Smooth muscle cell (in vitro differentiated cells): ENCODE measurements around the gene TRIP4. TPM values are rescaled to one million over a fixed set of nuclear protein-coding genes. Genes with fewer than 3 reads are reported as not detected.

Experiments
- DNase-seq: peaks from one replicate; lab custom pipeline; 2025; ENCODE audit not compliant: unreplicated experiment; lab: John Stamatoyannopoulos, UW
- H2AFZ ChIP-seq: fragments of 200-600 bp; sonication (generic); 2 replicates; pipeline ENCODE4 v1.6.0; 2016; ENCODE audit warnings: antibody characterized with exemption, low read depth, mild to moderate bottlenecking
- H3F3A ChIP-seq: fragments of 200-600 bp; sonication (generic); 2 replicates; pipeline ENCODE4 v1.6.0; 2017; ENCODE audit warnings: antibody characterized with exemption, low read depth
- H3K27ac ChIP-seq: fragments of 200-600 bp; sonication (generic); 2 replicates; pipeline ENCODE4 v1.5.1; 2016; ENCODE audit warnings: low read depth, mild to moderate bottlenecking
- H3K27me3 ChIP-seq: fragments of 200-600 bp; sonication (generic); 2 replicates; pipeline ENCODE4 v1.6.1; 2016; ENCODE audit warnings: low read depth, mild to moderate bottlenecking
- H3K36me3 ChIP-seq: fragments of 200-600 bp; sonication (generic); 2 replicates; pipeline ENCODE4 v1.5.1; 2016; ENCODE audit warnings: low read depth
- H3K4me1 ChIP-seq: fragments of 200-600 bp; sonication (generic); 2 replicates; pipeline ENCODE4 v1.5.1; 2016; ENCODE audit warnings: low read depth
- H3K4me2 ChIP-seq: fragments of 200-600 bp; sonication (generic); 2 replicates; pipeline ENCODE4 v1.6.0; 2016; ENCODE audit warnings: mild to moderate bottlenecking
- H3K4me3 ChIP-seq: fragments of 200-600 bp; sonication (generic); 2 replicates; pipeline ENCODE4 v1.5.1; 2016; ENCODE audit warnings: mild to moderate bottlenecking
- H3K79me2 ChIP-seq: fragments of 200-600 bp; sonication (generic); 2 replicates; pipeline ENCODE4 v1.6.0; 2016; ENCODE audit warnings: low read depth, mild to moderate bottlenecking
- H3K9ac ChIP-seq: fragments of 200-600 bp; sonication (generic); 2 replicates; pipeline ENCODE4 v1.6.0; 2016; ENCODE audit warnings: low read depth
- H3K9me3 ChIP-seq: fragments of 200-600 bp; sonication (generic); replicated peaks from 2 replicates; pipeline ENCODE4 v1.5.1; 2016; ENCODE audit warnings: low read depth
- H4K20me1 ChIP-seq: fragments of 200-600 bp; sonication (generic); 2 replicates; pipeline ENCODE4 v1.6.0; 2016; ENCODE audit warnings: low read depth
- WGBS: methylation state at CpG from one replicate; pipeline ENCODE4 v1.1.7; 2016; ENCODE audit warnings: low lambda C conversion rate; 5-methylcytosine and 5-hydroxymethylcytosine counted together
- polyA plus RNA-seq: library from polyadenylated mRNA; unstranded; fragments of >200 nt; fragmentation: Nextera tagmentation; extraction: Ambion mirVana; gene quantifications from 2 replicates; pipeline ENCODE4 v1.2.1, GENCODE V29; 2016
- total RNA-seq: library from RNA; depleted of rRNA; stranded (reverse); fragments of >200 nt; gene quantifications from 2 replicates; pipeline ENCODE4 v1.2.3, GENCODE V29; 2014
- TF ChIP-seq, protein P1 (sequence below): fragments of 200-600 bp; sonication (generic); IDR thresholded peaks from 2 replicates; pipeline ENCODE4 v1.5.1; 2017; ENCODE audit warnings: borderline replicate concordance, mild to moderate bottlenecking, antibody characterized with exemption; ENCODE audit not compliant: insufficient read depth, poor library complexity, severe bottlenecking

TRIP4 gene
- total and polyA plus RNA-seq, 2 experiments from 2014 or later: 15.0 to 22.4 TPM

DNA sequence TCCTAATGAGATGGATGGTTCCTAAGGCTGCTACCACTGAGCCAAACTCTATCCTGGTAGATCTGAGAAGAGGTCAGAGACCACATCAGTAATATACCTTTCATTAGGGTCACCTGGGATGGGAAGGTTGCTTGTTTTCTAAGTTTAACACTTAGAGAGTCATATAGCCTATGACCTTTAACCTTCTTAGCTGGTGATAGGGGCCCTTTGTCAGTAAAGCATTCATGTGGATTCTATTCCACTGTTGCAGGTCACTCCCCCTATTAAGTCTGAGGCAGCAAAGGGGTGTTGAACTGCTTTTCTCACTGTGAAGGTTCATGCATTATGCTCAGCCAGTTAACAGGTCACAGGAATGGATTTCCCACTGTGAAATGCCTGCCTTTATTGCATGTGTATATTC lies 66.6 kb downstream of the TRIP4 start:
- no peak overlapping the region for H3K9ac ChIP-seq
- no peak for DNase-seq
- H3K79me2 ChIP-seq: no peaks in the 10 kb centered on the region
- no peak overlapping the region for H3K4me2 ChIP-seq
- H3K4me1 ChIP-seq: peaks cover 40% of the 10 kb centered on the region
- H4K20me1 ChIP-seq: peaks cover 9% of the 10 kb centered on the region
- H2AFZ ChIP-seq: no peak overlapping the region
- no peaks in the 10 kb centered on the region for H3K27me3 ChIP-seq
- H3K9me3 ChIP-seq: no peaks in the 10 kb centered on the region
- H3F3A ChIP-seq: peaks cover 11% of the 10 kb centered on the region
- H3K4me3 ChIP-seq: no peak overlapping the region
- H3K36me3 ChIP-seq: no peaks in the 10 kb centered on the region
- no peak overlapping the region for H3K27ac ChIP-seq
- TF ChIP-seq, protein P1, sequence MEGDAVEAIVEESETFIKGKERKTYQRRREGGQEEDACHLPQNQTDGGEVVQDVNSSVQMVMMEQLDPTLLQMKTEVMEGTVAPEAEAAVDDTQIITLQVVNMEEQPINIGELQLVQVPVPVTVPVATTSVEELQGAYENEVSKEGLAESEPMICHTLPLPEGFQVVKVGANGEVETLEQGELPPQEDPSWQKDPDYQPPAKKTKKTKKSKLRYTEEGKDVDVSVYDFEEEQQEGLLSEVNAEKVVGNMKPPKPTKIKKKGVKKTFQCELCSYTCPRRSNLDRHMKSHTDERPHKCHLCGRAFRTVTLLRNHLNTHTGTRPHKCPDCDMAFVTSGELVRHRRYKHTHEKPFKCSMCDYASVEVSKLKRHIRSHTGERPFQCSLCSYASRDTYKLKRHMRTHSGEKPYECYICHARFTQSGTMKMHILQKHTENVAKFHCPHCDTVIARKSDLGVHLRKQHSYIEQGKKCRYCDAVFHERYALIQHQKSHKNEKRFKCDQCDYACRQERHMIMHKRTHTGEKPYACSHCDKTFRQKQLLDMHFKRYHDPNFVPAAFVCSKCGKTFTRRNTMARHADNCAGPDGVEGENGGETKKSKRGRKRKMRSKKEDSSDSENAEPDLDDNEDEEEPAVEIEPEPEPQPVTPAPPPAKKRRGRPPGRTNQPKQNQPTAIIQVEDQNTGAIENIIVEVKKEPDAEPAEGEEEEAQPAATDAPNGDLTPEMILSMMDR: no peak

DNA sequence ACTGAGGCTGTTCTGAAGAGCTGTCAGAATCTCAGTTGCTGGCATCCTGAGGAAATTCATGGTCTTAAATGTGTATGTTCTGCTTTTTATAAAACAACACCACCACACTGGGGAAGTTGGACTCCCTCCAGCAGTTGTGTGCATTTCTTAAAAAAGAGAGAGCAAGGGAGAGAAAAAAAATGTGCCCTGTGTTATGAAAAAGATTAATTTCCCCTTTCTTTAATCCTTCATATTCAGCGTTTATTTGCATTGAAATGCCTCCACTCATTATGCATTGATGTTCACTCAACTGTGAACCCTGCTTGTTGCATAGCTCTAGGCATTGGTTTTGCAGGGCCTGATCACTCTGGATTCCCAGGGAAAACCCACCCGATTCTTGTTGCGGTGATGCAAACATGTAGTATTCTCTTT lies 68.3 kb downstream of the TRIP4 start:
- TF ChIP-seq, protein P1: no peak
- Histone ChIP-seq H3K79me2 (no peaks in the 10 kb centered on the region), H3K27me3 (no peaks in the 10 kb centered on the region), H3K27ac (peak overlapping the region; percentile 4), H3K9ac (no peak overlapping the region), H4K20me1 (peaks cover 5% of the 10 kb centered on the region), H3F3A (peaks cover 19% of the 10 kb centered on the region), H3K4me1 (peaks cover 40% of the 10 kb centered on the region), H3K4me3 (no peak overlapping the region), H3K4me2 (no peak overlapping the region), H3K36me3 (no peaks in the 10 kb centered on the region), H2AFZ (no peak overlapping the region), H3K9me3 (no peaks in the 10 kb centered on the region)
- no peak for DNase-seq
- WGBS: 88% methylated on average over 3 of the region's 3 CpGs

DNA sequence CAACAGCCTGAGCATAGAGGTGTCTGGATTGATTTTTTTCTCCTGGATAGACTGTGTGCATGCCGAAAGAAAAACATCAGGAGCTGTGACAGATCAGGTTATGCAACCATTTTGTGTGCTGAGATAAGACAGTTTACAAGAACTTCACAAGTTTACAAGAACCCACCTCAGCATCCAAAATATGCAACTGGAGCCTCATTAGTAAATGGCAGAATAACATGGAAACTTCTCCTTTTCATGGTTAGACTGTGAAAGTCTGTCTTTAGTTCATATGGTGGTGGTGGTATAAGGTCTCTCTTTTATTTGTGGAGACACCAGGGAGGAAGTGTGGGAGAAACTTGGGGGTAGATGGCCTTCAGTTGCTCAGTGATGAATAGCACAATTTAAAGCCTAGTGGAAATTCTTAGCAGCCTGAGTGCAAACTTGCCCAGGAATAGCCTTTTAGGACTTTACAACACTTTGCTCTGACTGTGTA lies 69.0 kb downstream of the TRIP4 start:
- Histone ChIP-seq H3K9me3 (no peaks in the 10 kb centered on the region), H3K79me2 (no peaks in the 10 kb centered on the region), H3K36me3 (no peaks in the 10 kb centered on the region), H3K27ac (peak overlapping the region; percentile 4), H2AFZ (no peak overlapping the region), H3K4me2 (no peak overlapping the region), H3K27me3 (no peaks in the 10 kb centered on the region), H3K9ac (no peak overlapping the region), H3F3A (peaks cover 19% of the 10 kb centered on the region), H4K20me1 (peaks cover 9% of the 10 kb centered on the region), H3K4me1 (peaks cover 40% of the 10 kb centered on the region), H3K4me3 (no peak overlapping the region)
- 34% methylated on average over 1 of the region's 1 CpG for WGBS
- no peak for DNase-seq
- TF ChIP-seq, protein P1: no peak

DNA sequence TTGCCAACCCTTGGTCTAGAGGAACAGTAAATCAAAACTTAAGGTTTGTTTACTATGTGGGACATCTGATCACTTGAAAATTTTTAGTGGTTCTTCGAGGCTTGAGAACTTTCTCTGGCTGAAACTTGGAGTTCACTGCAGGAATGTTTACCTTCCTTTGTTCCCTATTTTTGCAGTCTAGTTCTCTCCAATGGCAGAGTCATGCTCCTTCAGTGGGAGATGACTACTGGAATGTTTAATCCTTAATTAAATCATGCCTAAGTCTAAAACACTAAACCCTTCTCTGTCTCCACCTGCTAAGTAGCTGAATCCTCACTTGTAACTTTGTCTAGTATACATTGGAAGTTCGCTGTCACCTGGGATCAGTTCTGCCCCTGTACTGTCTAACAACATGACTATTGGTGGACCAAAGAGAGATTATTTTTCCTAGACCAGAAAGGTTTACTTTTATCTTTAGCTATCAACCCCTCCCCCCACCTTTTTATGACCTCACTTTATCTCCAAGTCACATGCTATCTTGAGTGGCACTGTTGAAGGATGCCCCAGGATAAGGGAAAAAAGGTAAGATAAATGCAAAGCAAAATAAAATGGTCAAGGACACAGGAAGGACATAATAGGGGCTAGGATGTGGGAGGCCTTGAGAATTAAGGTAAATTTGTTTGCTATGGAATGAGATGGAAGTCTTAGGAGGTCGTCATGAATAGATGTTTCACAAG lies 71.6 kb downstream of the TRIP4 start:
- H4K20me1 ChIP-seq: peaks cover 30% of the 10 kb centered on the region
- peaks cover 30% of the 10 kb centered on the region for H3F3A ChIP-seq
- no peak overlapping the region for H3K9ac ChIP-seq
- DNase-seq: no peak
- no peak overlapping the region for H2AFZ ChIP-seq
- H3K4me2 ChIP-seq: no peak overlapping the region
- no peaks in the 10 kb centered on the region for H3K27me3 ChIP-seq
- H3K4me3 ChIP-seq: no peak overlapping the region
- no peak overlapping the region for H3K27ac ChIP-seq
- 86% methylated on average over 3 of the region's 3 CpGs for WGBS
- no peaks in the 10 kb centered on the region for H3K9me3 ChIP-seq
- H3K36me3 ChIP-seq: no peaks in the 10 kb centered on the region
- peaks cover 52% of the 10 kb centered on the region for H3K4me1 ChIP-seq
- peaks cover 25% of the 10 kb centered on the region for H3K79me2 ChIP-seq
- TF ChIP-seq, protein P1: no peak
